Glutamatergic neuron (in vitro differentiated cells): ENCODE results near the gene NES. TPM values are rescaled to one million over a fixed set of nuclear protein-coding genes. Genes with fewer than 3 reads are reported as not detected.
"Not testable (repeated sequence)": the region's sequence is repeated elsewhere in the genome, so short reads cannot be mapped to it uniquely, and the experiment has no call there.

Experiments
- DNase-seq: peaks from one replicate; pipeline ENCODE4 v3.0.0; 2022
- H3K27ac Mint-ChIP-seq: one replicate; pipeline ENCODE4 v1.8.0; 2020; ENCODE audit warnings: mild to moderate bottlenecking, mixed read lengths, inconsistent platforms; ENCODE audit not compliant: unreplicated experiment
- H3K27me3 Mint-ChIP-seq: one replicate; pipeline ENCODE4 v1.8.0; 2020; ENCODE audit warnings: mild to moderate bottlenecking, moderate library complexity, mixed read lengths, inconsistent platforms; ENCODE audit not compliant: unreplicated experiment
- H3K36me3 Mint-ChIP-seq: one replicate; pipeline ENCODE4 v1.8.0; 2020; ENCODE audit warnings: mild to moderate bottlenecking, mixed read lengths, inconsistent platforms; ENCODE audit not compliant: unreplicated experiment
- H3K4me1 Mint-ChIP-seq: one replicate; pipeline ENCODE4 v1.8.0; 2020; ENCODE audit warnings: mild to moderate bottlenecking, low read depth, mixed read lengths, inconsistent platforms; ENCODE audit not compliant: unreplicated experiment
- H3K4me3 Mint-ChIP-seq: one replicate; pipeline ENCODE4 v1.8.0; 2020; ENCODE audit warnings: mild to moderate bottlenecking, mixed read lengths, inconsistent platforms; ENCODE audit not compliant: unreplicated experiment
- H3K9me3 Mint-ChIP-seq: one replicate; pipeline ENCODE4 v1.8.0; 2020; ENCODE audit warnings: mild to moderate bottlenecking, moderate library complexity, mixed read lengths, inconsistent platforms; ENCODE audit not compliant: unreplicated experiment
- total RNA-seq: library from RNA; stranded (reverse); fragmentation: NEBNext Ultra II Directional; extraction: Animal tissue kit (Norgen Biotek cat#: 25700); gene quantifications from one replicate; pipeline ENCODE4 v1.2.1, GENCODE V29; 2021; ENCODE audit not compliant: unreplicated experiment
- TF ChIP-seq, protein P1 (sequence below): fragments of 200-600 bp; sonication (generic); IDR thresholded peaks from one replicate; pipeline ENCODE4 v1.5.0; 2021; ENCODE audit not compliant: partially characterized antibody, unreplicated experiment

The NES gene
- total RNA-seq, 1 donor from 2014 or later: 375 TPM

- H3K4me3 Mint-ChIP-seq: peak overlapping the region; percentile 85
- H3K27me3 Mint-ChIP-seq: peaks cover 14% of the 10 kb centered on the region
- H3K36me3 Mint-ChIP-seq: peaks cover 5% of the 10 kb centered on the region
- peaks cover 39% of the 10 kb centered on the region for H3K4me1 Mint-ChIP-seq
- DNase-seq: no peak
- H3K27ac Mint-ChIP-seq: peak overlapping the region; percentile 25
- TF ChIP-seq, protein P1, sequence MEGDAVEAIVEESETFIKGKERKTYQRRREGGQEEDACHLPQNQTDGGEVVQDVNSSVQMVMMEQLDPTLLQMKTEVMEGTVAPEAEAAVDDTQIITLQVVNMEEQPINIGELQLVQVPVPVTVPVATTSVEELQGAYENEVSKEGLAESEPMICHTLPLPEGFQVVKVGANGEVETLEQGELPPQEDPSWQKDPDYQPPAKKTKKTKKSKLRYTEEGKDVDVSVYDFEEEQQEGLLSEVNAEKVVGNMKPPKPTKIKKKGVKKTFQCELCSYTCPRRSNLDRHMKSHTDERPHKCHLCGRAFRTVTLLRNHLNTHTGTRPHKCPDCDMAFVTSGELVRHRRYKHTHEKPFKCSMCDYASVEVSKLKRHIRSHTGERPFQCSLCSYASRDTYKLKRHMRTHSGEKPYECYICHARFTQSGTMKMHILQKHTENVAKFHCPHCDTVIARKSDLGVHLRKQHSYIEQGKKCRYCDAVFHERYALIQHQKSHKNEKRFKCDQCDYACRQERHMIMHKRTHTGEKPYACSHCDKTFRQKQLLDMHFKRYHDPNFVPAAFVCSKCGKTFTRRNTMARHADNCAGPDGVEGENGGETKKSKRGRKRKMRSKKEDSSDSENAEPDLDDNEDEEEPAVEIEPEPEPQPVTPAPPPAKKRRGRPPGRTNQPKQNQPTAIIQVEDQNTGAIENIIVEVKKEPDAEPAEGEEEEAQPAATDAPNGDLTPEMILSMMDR: no peak
- H3K9me3 Mint-ChIP-seq: peaks cover 8% of the 10 kb centered on the region
Measured at GRCh38 chr1:156640842-156641706, 36.1 kb downstream of the NES start.

DNA sequence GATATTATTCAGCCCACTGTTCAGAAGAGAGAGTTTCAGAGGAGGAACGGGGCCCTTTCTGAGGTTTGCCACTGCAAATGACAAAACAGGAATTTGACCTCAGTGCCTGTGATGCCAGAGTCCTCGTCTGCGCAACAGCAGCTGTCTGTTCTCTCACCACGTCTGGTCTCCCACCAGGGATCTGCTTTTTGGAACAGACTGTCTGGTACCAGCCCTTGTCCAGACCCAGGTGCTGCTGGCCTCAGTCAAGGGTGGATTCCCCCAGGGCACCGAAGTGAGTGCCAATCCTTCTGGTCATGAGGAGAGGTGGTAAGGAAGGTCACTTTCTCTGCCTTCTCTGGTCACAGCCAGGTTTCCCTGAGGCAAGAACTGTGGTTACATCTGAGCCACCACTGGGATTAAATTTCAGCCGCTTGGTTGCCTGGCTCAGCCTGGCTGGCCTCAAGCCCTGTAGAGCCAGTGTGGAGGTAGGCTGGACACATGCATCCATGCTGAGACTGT, 37.6 kb downstream of the NES start:
- H3K27ac Mint-ChIP-seq: no peak overlapping the region
- H3K9me3 Mint-ChIP-seq: peaks cover 5% of the 10 kb centered on the region
- H3K4me3 Mint-ChIP-seq: peak overlapping the region; percentile 39
- no peaks in the 10 kb centered on the region for H3K36me3 Mint-ChIP-seq
- DNase-seq: no peak
- peaks cover 41% of the 10 kb centered on the region for H3K4me1 Mint-ChIP-seq
- H3K27me3 Mint-ChIP-seq: peaks cover 5% of the 10 kb centered on the region
- TF ChIP-seq, protein P1: no peak

- no peak for DNase-seq
- TF ChIP-seq, protein P1: no peak
- H3K4me3 Mint-ChIP-seq: peak overlapping the region; percentile 67
- H3K4me1 Mint-ChIP-seq: peaks cover 40% of the 10 kb centered on the region
- H3K36me3 Mint-ChIP-seq: no peaks in the 10 kb centered on the region
- no peak overlapping the region for H3K27ac Mint-ChIP-seq
- H3K9me3 Mint-ChIP-seq: peaks cover 2% of the 10 kb centered on the region
- peaks cover 6% of the 10 kb centered on the region for H3K27me3 Mint-ChIP-seq
Measured at GRCh38 chr1:156638189-156638985, 38.8 kb downstream of the NES start.

GRCh38 chr1:156632355-156632754, 44.9 kb downstream of the NES start:
- no peak overlapping the region for H3K4me3 Mint-ChIP-seq
- peaks cover 20% of the 10 kb centered on the region for H3K4me1 Mint-ChIP-seq
- DNase-seq: no peak
- TF ChIP-seq, protein P1: no peak
- no peaks in the 10 kb centered on the region for H3K36me3 Mint-ChIP-seq
- peaks cover 4% of the 10 kb centered on the region for H3K9me3 Mint-ChIP-seq
- H3K27ac Mint-ChIP-seq: no peak overlapping the region
- peaks cover 6% of the 10 kb centered on the region for H3K27me3 Mint-ChIP-seq

DNA sequence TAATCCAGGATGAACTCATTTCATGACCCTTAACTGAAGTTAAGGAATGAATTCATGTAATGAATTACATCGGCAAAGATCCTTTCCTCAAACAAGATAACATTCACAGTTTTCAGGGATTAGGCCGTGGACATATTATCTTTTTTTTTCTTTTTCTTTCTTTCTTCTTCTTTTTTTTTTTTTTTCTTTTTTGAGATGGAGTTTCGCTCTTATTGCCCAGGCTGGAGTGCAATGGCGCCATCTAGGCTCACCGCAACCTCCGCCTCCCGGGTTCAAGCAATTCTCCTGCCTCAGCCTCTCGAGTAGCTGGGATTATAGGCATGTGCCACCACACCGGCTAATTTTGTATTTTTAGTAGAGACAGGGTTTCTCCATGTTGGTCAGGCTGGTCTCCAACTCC, 46.1 kb downstream of the NES start:
- H3K36me3 Mint-ChIP-seq, DNase-seq, H3K27me3 Mint-ChIP-seq, H3K9me3 Mint-ChIP-seq, H3K27ac Mint-ChIP-seq, H3K4me3 Mint-ChIP-seq: not testable (repeated sequence)
- H3K4me1 Mint-ChIP-seq: peaks cover 20% of the 10 kb centered on the region
